GM13977 (cell line): ENCODE measurements around the gene SH3RF2.
A peak's percentile ranks its signal among the peaks of the same experiment; 100 is the strongest.

Source experiments
- DNase-seq: peaks from one replicate; pipeline ENCODE4 v3.0.0; 2012; ENCODE audit warnings: low spot score
- in situ Hi-C: fragments of 300-500 bp; cut with MboI; formaldehyde crosslinking; loops from one replicate; pipeline ENCODE4 v1.12.0; 2022; ENCODE audit warnings: low sequenced_read_pairs, low pct_unique_long_range_greater_than_20kb, mixed read lengths, inconsistent platforms; ENCODE audit not compliant: unreplicated experiment
- TF ChIP-seq, protein P1 (sequence below): IDR thresholded peaks from 2 replicates; pipeline ENCODE4 v1.5.1; 2012; ENCODE audit warnings: mild to moderate bottlenecking, control low read depth; ENCODE audit not compliant: insufficient read depth; ENCODE audit errors: extremely low read depth, missing control alignments

The SH3RF2 gene

DNA sequence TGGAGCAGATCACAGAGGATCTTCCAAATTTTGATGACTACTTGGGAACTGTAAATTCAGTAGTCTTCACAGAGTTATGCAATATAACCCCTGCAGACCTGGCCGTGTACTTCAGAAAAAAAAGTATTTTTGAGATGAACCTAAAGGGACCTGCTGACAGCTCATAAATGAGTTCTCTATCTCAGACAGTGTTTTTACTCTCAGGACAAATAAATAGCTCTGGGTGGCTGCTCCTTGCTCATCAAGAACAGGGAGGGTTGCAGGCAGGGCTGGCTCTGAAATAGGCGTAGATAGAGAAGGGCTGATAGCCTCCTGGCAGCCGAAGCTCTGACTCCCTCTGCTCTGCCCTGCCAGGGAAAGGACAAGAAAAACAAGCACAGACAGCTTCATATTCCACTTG is 104.1 kb downstream of the SH3RF2 start:
- TF ChIP-seq, protein P1, sequence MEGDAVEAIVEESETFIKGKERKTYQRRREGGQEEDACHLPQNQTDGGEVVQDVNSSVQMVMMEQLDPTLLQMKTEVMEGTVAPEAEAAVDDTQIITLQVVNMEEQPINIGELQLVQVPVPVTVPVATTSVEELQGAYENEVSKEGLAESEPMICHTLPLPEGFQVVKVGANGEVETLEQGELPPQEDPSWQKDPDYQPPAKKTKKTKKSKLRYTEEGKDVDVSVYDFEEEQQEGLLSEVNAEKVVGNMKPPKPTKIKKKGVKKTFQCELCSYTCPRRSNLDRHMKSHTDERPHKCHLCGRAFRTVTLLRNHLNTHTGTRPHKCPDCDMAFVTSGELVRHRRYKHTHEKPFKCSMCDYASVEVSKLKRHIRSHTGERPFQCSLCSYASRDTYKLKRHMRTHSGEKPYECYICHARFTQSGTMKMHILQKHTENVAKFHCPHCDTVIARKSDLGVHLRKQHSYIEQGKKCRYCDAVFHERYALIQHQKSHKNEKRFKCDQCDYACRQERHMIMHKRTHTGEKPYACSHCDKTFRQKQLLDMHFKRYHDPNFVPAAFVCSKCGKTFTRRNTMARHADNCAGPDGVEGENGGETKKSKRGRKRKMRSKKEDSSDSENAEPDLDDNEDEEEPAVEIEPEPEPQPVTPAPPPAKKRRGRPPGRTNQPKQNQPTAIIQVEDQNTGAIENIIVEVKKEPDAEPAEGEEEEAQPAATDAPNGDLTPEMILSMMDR = no peak
- DNase-seq = no peak
- in situ Hi-C loops = no loop called here

DNA sequence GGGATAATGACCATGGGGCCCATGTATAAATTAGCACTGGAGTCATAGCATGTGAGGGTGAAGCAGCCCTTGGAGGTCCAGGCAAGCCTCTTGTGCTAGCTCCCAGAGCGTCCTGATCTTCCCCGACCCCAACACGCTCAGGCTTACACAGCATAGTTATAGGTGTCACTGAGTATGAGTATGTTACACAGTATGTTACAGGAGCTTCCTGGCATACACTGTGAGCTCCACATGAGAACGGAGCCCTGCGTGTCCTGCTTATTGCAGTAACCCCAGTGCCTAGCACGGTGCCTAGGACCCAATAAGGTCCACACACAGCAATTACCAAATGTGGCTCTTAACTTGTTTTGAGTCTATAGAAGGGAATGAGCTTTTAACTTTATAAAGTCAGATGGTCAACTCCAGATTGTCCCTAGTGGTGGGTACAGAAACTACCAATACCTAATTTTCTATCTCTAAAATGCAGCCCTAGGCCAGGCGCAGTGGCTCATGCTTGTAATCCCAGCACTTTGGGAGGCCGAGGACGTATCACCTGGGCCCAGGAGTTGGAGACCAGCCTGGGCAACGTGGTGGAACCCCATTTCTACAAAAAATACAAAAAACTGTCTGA is 104.9 kb downstream of the SH3RF2 start:
- TF ChIP-seq, protein P1 = peak; percentile 23
- in situ Hi-C loops = no loop called here
- no peak for DNase-seq

DNA sequence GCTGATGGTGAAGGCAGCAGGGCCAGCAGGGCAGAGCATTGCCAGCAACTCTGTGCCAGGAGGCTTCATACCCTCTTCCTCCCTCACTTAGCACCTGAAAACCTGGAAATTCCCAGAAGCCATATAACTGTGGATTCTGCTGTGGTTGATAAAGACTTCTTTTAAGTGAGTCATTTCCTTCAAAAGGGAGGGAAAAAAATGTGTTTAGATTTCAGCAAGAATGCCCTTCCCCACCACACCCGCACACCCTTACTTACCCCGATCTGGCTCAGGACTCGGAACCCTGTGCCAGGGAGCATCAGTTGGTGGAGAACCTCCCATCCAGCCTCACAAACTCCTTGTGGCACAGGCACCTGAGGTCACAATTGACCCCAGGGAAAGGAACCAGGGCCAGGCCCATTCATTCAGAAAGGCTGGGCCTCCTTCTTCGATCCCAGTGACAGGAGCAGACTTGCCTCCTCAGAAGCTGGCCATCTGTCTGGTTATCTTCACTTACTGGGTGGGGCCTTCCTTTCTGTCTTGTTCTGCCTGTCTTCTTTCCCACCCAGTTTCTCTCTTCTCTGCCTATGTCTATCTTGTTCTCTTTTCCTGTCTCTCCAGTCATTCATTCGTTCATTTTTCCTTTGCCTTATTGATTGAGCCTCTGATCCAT is 106.4 kb downstream of the SH3RF2 start:
- in situ Hi-C loops = no loop called here
- DNase-seq = no peak
- TF ChIP-seq, protein P1 = no peak

DNA sequence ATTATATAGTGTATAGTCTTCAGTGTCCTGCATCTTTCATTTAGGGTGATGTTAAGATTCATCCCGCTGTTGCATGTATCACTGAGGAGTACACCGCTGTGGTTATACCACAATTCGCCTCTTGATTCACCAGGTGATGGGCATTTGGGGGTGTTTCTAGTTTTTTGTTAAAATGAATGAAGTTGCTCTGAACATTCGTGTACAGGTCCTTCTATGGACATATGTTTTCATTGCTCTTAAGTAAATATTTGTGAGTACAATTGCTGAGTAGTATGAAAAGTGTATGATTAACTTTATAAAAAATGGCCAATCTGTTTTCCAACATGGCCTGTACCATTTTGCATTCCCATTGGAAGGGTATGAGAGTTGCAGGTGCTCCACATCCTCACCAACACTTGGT is 107.3 kb downstream of the SH3RF2 start:
- DNase-seq = no peak
- TF ChIP-seq, protein P1 = no peak
- in situ Hi-C loops = no loop called here

DNA sequence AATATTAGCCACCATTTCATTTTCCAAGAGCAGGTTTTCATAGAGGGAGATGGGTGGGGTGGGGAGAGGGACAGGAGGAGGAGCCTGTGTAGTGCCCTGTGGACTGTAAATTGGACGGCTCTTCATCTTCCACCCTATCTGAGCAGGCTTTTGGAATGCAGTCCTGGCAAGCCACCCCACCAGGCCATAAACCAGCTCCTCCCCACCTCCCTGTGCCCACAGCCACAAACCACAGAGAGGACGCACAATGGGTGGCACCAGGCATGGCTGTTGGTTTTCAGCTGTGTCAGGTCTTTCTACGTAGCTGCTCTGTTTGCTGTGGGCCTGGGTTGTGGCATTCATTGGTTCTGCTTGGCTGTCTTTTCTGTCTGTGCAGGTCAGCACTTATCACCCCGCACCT is 111.0 kb downstream of the SH3RF2 start:
- in situ Hi-C loops = no loop called here
- TF ChIP-seq, protein P1 = no peak

DNA sequence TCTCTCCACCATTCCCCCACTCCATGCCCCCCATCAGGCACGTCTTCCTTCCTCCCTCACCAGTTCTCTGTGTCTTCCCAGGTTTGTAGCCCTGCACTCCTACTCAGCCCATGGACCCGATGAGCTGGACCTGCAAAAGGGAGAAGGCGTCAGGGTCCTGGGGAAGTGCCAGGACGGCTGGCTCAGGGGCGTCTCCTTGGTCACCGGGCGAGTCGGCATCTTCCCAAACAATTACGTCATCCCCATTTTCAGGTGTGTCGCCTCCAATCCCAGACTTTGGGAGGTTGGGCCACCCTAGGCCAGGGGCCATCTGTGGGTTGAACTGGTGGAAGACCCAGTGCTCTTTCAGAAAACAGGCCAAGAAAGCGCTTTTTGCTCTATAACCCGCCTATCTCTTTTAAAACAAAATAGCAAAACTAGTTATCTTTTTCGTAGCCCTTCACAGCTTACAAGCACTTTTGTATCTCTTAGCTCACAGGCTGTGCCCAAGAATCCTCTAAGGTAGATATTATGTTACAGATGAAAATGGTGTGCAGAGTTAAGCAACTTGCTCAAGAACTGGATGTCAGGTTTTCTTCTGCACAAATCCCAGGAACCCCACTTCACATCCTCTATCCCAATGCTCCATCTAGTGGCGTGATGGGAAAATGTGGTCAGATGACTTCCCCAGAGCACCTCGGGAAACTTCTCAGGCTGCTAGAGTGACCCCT is 112.8 kb downstream of the SH3RF2 start:
- in situ Hi-C loops = no loop called here
- DNase-seq = peak; percentile 32
- TF ChIP-seq, protein P1 = peak; percentile 44

More for the DNA sequence above, 111.0 kb downstream of the SH3RF2 start:
- DNase-seq = no peak
